Neutrophil (primary cell): Measurements from ENCODE around the gene FALEC.
"Not testable (repeated sequence)": the region's sequence is repeated elsewhere in the genome, so short reads cannot be mapped to it uniquely, and the experiment has no call there.

Source experiments
- H3K27ac ChIP-seq: fragments of 200-600 bp; sonication (generic); 2 replicates; pipeline ENCODE4 v1.5.1; 2016; ENCODE audit warnings: mild to moderate bottlenecking, moderate library complexity
- H3K27me3 ChIP-seq: fragments of 200-600 bp; sonication (generic); 2 replicates; pipeline ENCODE4 v1.6.0; 2016; ENCODE audit warnings: mild to moderate bottlenecking
- H3K36me3 ChIP-seq: fragments of 200-600 bp; sonication (generic); 2 replicates; pipeline ENCODE4 v1.5.1; 2017
- H3K4me1 ChIP-seq, 2 experiments: fragments of 200-600 bp in 1 of 2; sonication (generic) in 1 of 2; 1 replicate in 1 of 2; 2 replicates in 1 of 2; pipeline versions ENCODE4 v1.5.1 to v1.6.1; 2013 to 2016; ENCODE audit warnings: low read depth in 1 of 2, low read length in 1 of 2, mild to moderate bottlenecking in 1 of 2, moderate library complexity in 1 of 2; ENCODE audit not compliant: control insufficient read depth in 1 of 2, insufficient read depth in 1 of 2
- H3K4me3 ChIP-seq, 2 experiments: fragments of 200-600 bp in 1 of 2; sonication (generic) in 1 of 2; 1 replicate in 1 of 2; 2 replicates in 1 of 2; pipeline ENCODE4 v1.5.1; 2013 to 2016; ENCODE audit warnings: low read depth in 1 of 2, low read length in 1 of 2, mild to moderate bottlenecking in 1 of 2, moderate library complexity in 1 of 2
- H3K9me3 ChIP-seq: fragments of 200-600 bp; sonication (generic); 2 replicates; pipeline ENCODE4 v1.5.1; 2016
- CTCF ChIP-seq: fragments of 200-600 bp; sonication (generic); IDR thresholded peaks from 2 replicates; pipeline ENCODE4 v1.5.1; 2016; ENCODE audit warnings: antibody characterized with exemption

Gene FALEC

GRCh38 chr1:150564051-150564991 lies 48.8 kb downstream of the FALEC start:
- H3K27ac ChIP-seq: peak overlapping the region; percentile 99
- peaks cover 97 to 99% of the 10 kb centered on the region in 2 experiments for H3K4me1 ChIP-seq
- H3K36me3 ChIP-seq: peaks cover 87% of the 10 kb centered on the region
- no peaks in the 10 kb centered on the region for H3K27me3 ChIP-seq
- peak overlapping the region; percentile 85 to 97 for H3K4me3 ChIP-seq
- no peak for TF ChIP-seq CTCF
- H3K9me3 ChIP-seq: no peaks in the 10 kb centered on the region

GRCh38 chr1:150565240-150565991 lies 49.9 kb downstream of the FALEC start:
- H3K27ac ChIP-seq: peak overlapping the region; percentile 99
- H3K4me1 ChIP-seq: peaks cover 97 to 99% of the 10 kb centered on the region in 2 experiments
- peak overlapping the region; percentile 69 to 97 for H3K4me3 ChIP-seq
- not testable (repeated sequence) for H3K27me3 ChIP-seq, H3K9me3 ChIP-seq
- peaks cover 87% of the 10 kb centered on the region for H3K36me3 ChIP-seq

- Histone ChIP-seq H3K9me3 (no peaks in the 10 kb centered on the region), H3K36me3 (peaks cover 92% of the 10 kb centered on the region), H3K4me1 (peaks cover 98% of the 10 kb centered on the region in 2 experiments), H3K27ac (peak overlapping the region; percentile 99), H3K27me3 (no peaks in the 10 kb centered on the region), H3K4me3 (peak overlapping the region; percentile 69 to 97)
- TF ChIP-seq CTCF: no peak
Measured at GRCh38 chr1:150566589-150567340, 51.2 kb downstream of the FALEC start.

GRCh38 chr1:150567341-150567716 lies 51.8 kb downstream of the FALEC start:
- Histone ChIP-seq H3K4me3 (peak overlapping the region; percentile 69 to 97), H3K36me3 (peaks cover 92% of the 10 kb centered on the region), H3K27ac (peak overlapping the region; percentile 99), H3K27me3 (no peaks in the 10 kb centered on the region), H3K9me3 (no peaks in the 10 kb centered on the region), H3K4me1 (peaks cover 99 to 100% of the 10 kb centered on the region in 2 experiments)
- peak; percentile 29 for TF ChIP-seq CTCF

GRCh38 chr1:150567717-150568593 lies 52.4 kb downstream of the FALEC start:
- no peak for TF ChIP-seq CTCF
- Histone ChIP-seq H3K9me3 (no peaks in the 10 kb centered on the region), H3K27me3 (no peaks in the 10 kb centered on the region), H3K4me1 (peaks cover 99% of the 10 kb centered on the region in 2 experiments), H3K4me3 (peak overlapping the region; percentile 69 to 97), H3K36me3 (peaks cover 92% of the 10 kb centered on the region), H3K27ac (peak overlapping the region; percentile 99)
